Heart left ventricle (tissue), 16 donors: ENCODE results near the gene ULK1. TPM values are rescaled to one million over a fixed set of nuclear protein-coding genes. Genes with fewer than 3 reads are reported as not detected.

Source experiments
- ATAC-seq, 4 donors: fragments of 200-7000 bp; cut with Tn5 transposase; one replicate each; pipeline ENCODE4 v1.9.1; 2020 to 2022; ENCODE audit warnings: moderate library complexity in 4 of 4, mild to moderate bottlenecking in 3 of 4, moderate number of reproducible peaks in 1 of 4
- DNase-seq, 5 donors: peaks; one replicate each; pipeline ENCODE4 v3.0.0-alpha.2; 2020
- H3K27ac ChIP-seq, 12 donors: fragments of 200-600 bp; sonication (generic) in 4 of 12; one replicate each; pipeline versions ENCODE4 v1.5.0 to v1.8.0; 2016 to 2022; ENCODE audit warnings: mild to moderate bottlenecking in 2 of 12
- H3K27me3 ChIP-seq, 9 donors: fragments of 200-600 bp; sonication (generic) in 2 of 9; one replicate each; pipeline versions ENCODE4 v1.5.1 to v1.8.0; 2016 to 2022; ENCODE audit warnings: mild to moderate bottlenecking in 3 of 9
- H3K36me3 ChIP-seq, 9 donors: fragments of 200-600 bp; sonication (generic) in 2 of 9; one replicate each; pipeline versions ENCODE4 v1.5.0 to v1.8.0; 2018 to 2022; ENCODE audit warnings: mild to moderate bottlenecking in 2 of 9
- H3K4me1 ChIP-seq, 12 donors: fragments of 200-600 bp; sonication (generic) in 4 of 12; one replicate each; pipeline versions ENCODE4 v1.5.0 to v1.8.0; 2016 to 2022; ENCODE audit warnings: mild to moderate bottlenecking in 3 of 12
- H3K4me3 ChIP-seq, 12 donors: fragments of 200-600 bp; sonication (generic) in 4 of 12; one replicate each; pipeline versions ENCODE4 v1.5.0 to v1.8.0; 2017 to 2022; ENCODE audit warnings: mild to moderate bottlenecking in 9 of 12, moderate library complexity in 4 of 12
- H3K9me3 ChIP-seq, 12 donors: fragments of 200-600 bp; sonication (generic) in 4 of 12; one replicate each; pipeline versions ENCODE4 v1.5.0 to v1.8.0; 2016 to 2022; ENCODE audit warnings: mild to moderate bottlenecking in 1 of 12
- POLR2A ChIP-seq, 2 donors: fragments of 450-650 bp; IDR thresholded peaks; one replicate each; pipeline ENCODE4 v1.6.1; 2017; ENCODE audit warnings: antibody characterized with exemption in 2 of 2, mild to moderate bottlenecking in 2 of 2, moderate library complexity in 2 of 2
- WGBS, 4 donors: extraction: QIAGEN DNeasy Blood & Tissue Kit in 2 of 4; methylation state at CpG; one replicate each; pipeline versions ENCODE4 v1.1.5 to v1.1.7; 2013 to 2018; 5-methylcytosine and 5-hydroxymethylcytosine counted together
- intact Hi-C, 10 donors: fragments of 100-400 bp; cut with DNase I; formaldehyde crosslinking; loops; one replicate each; pipeline versions ENCODE4 v1.11.1 to v1.14.2; 2022
- polyA plus RNA-seq, 2 donors: library from polyadenylated mRNA; stranded (reverse); fragments of 200-250 nt; gene quantifications; one replicate each; pipeline ENCODE4 v1.2.3, GENCODE V29; 2013
- total RNA-seq, 9 donors: library from RNA; depleted of rRNA in 2 of 9; stranded (reverse); fragments of >200 nt in 2 of 9; fragmentation: NEBNext Ultra II Directional in 3 of 9; extraction: Animal tissue kit (Norgen Biotek cat#: 25700) in 3 of 9; gene quantifications; one replicate each; pipeline versions ENCODE4 v1.1.0 to v1.2.4, GENCODE V29; 2016 to 2023
- TF ChIP-seq, protein P1 (sequence below), 12 donors: fragments of 200-600 bp; sonication (generic) in 4 of 12; IDR thresholded peaks; one replicate each; pipeline versions ENCODE4 v1.5.0 to v1.8.0; 2018 to 2022; ENCODE audit warnings: antibody characterized with exemption in 12 of 12, mild to moderate bottlenecking in 5 of 12
- donor health status: ischemic (EF 13 %, LVEDD 7.1; RV severe dilation, severe dysfunction).
- donor health status: healthy with polysubstance abuse.
- donor health status: DM: no; HTN: yes; CAD: no.
- donor health status: DM: no; HTN: no; CAD: no.
- donor health status: ischemic (EF 25% LVEDD 6.9; RV normal size, moderate dysfunction).
- donor health status: ischemic (EF 25% LVEDD 5.7; RV mildly dilated, moderate dysfunction).
- donor health status: healthy.
- donor health status: DM: yes; HTN: yes; CAD: no.
- donor health status: ischemic (EF 35%, LVEDD 5.7; RV mildly dilated, moderate dysfunction).
- donor health status: nonischemic (EF 11% LVEDD 7.7; RV severe dilation, severe dysfunction).
- donor health status: DM: yes; HTN: yes; CAD: no.
- donor health status: PGD.
- donor health status: ischemic (EF 29% LVEDD 5.4; RV normal size, mild dysfunction).
- donor health status: nonischemic (EF 23%, LVEDD 6.1; RV moderate dilation, normal function).

The ULK1 gene
- total and polyA plus RNA-seq, 11 donors = 21.9 to 56.0 (median 41.8) TPM

DNA sequence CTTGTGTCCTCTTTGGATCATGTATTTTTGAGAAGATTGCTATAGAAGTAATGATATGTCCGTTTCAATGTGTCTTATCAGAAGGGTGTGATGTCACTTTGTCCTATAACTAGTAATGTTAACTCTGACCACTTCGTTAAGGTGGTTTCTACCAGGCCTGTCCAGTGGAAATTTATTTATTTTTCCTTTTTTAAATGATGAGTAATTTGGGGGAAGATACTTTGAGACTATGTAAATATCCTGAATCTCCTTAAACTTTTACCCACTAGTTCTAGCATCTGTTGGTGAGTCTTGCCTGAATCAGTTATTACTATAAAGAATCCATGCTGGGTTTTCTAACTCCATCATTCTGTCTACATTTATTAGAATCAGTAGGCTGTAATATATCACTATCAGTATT lies 70.7 kb downstream of the ULK1 start:
- Histone ChIP-seq H3K36me3 (peaks cover 0 to 26% (median 7%) of the 10 kb centered on the region in 9 donors), H3K27me3 (no peaks in the 10 kb centered on the region), H3K27ac (no peak overlapping the region), H3K4me1 (peaks cover 0 to 23% (median 8%) of the 10 kb centered on the region in 12 donors), H3K4me3 (no peak overlapping the region), H3K9me3 (no peaks in the 10 kb centered on the region)
- no peak for TF ChIP-seq POLR2A (IDR thresholded peaks at IDR 0.05)
- TF ChIP-seq, protein P1, sequence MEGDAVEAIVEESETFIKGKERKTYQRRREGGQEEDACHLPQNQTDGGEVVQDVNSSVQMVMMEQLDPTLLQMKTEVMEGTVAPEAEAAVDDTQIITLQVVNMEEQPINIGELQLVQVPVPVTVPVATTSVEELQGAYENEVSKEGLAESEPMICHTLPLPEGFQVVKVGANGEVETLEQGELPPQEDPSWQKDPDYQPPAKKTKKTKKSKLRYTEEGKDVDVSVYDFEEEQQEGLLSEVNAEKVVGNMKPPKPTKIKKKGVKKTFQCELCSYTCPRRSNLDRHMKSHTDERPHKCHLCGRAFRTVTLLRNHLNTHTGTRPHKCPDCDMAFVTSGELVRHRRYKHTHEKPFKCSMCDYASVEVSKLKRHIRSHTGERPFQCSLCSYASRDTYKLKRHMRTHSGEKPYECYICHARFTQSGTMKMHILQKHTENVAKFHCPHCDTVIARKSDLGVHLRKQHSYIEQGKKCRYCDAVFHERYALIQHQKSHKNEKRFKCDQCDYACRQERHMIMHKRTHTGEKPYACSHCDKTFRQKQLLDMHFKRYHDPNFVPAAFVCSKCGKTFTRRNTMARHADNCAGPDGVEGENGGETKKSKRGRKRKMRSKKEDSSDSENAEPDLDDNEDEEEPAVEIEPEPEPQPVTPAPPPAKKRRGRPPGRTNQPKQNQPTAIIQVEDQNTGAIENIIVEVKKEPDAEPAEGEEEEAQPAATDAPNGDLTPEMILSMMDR (IDR thresholded peaks at IDR 0.05) = no peak
- ATAC-seq (no peak), DNase-seq (no peak)
- 66 to 71% (median 69%) methylated on average over 2 of the region's 2 CpGs for WGBS, 4 donors
- intact Hi-C loops = no loop called here

DNA sequence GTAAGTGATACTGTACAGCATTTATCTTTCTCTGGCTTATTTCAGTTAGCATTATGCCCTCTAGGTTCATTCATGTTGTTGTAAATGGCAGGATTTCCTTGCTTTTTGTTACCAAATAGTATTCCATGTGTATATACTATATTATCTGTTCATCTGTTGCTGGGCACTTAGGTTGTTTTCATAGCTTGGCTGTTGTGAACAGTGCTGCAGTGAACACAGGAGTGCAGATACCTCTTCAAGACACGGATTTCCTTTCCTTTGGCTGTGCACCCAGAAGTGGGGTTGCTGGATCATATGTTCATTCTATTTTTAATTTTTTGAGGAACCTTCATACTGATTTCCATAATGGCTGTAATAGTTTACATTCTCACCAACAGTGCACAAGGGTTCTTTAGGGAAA lies 76.8 kb downstream of the ULK1 start:
- no peaks in the 10 kb centered on the region for H3K27me3 ChIP-seq
- H3K27ac ChIP-seq = no peak overlapping the region
- TF ChIP-seq POLR2A (IDR thresholded peaks at IDR 0.05) = no peak
- TF ChIP-seq, protein P1 (IDR thresholded peaks at IDR 0.05) = no peak
- H3K4me3 ChIP-seq = no peak overlapping the region
- 27 to 50% (median 37%) methylated on average over 1 of the region's 1 CpG for whole genome bisulfite sequencing, 4 donors
- no peak for ATAC-seq
- no peak for DNase-seq
- H3K4me1 ChIP-seq = peaks cover 0 to 20% (median 5%) of the 10 kb centered on the region in 12 donors
- H3K9me3 ChIP-seq = no peaks in the 10 kb centered on the region
- intact Hi-C loops = no loop called here
- H3K36me3 ChIP-seq = peaks cover 0 to 4% (median 0%) of the 10 kb centered on the region in 9 donors

Other genes starting within 250 kb of the ULK1 start
- 10 to 100 TPM; 10.4 to 25.1 (median 18.6) TPM for gene SFSWAP, start 183.5 kb upstream of the ULK1 start, total RNA-seq
- gene SFSWAP, start 183.5 kb upstream of the ULK1 start, polyA plus RNA-seq = 10 to 100 TPM; 17.3 to 20.7 TPM
- gene MMP17, start 66.2 kb upstream of the ULK1 start, total RNA-seq = 1 to 10 TPM in 6 of 9 donors, under 1 TPM in 3; 0.28 to 2.1 (median 1.2) TPM
- gene MMP17, start 66.2 kb upstream of the ULK1 start, polyA plus RNA-seq = 1 to 10 TPM; 1.5 to 2.0 TPM
- 10 to 100 TPM in 2 of 9 donors, 1 to 10 TPM in 7; 6.1 to 10.7 (median 8.1) TPM for gene PUS1, start 34.7 kb downstream of the ULK1 start, total RNA-seq
- 10 to 100 TPM in 1 of 2 donors, 1 to 10 TPM in 1; 8.8 to 13.5 TPM for gene PUS1, start 34.7 kb downstream of the ULK1 start, polyA plus RNA-seq
- gene EP400, start 55.3 kb downstream of the ULK1 start, total RNA-seq = 10 to 100 TPM; 10.3 to 27.8 (median 18.3) TPM
- 10 to 100 TPM in 1 of 2 donors, 1 to 10 TPM in 1; 9.8 to 10.5 TPM for gene EP400, start 55.3 kb downstream of the ULK1 start, polyA plus RNA-seq
- gene DDX51, start 249.7 kb downstream of the ULK1 start, total RNA-seq = 1 to 10 TPM; 4.1 to 9.9 (median 8.5) TPM
- 10 to 100 TPM; 12.8 to 14.7 TPM for gene DDX51, start 249.7 kb downstream of the ULK1 start, polyA plus RNA-seq
- gene NOC4L, start 249.8 kb downstream of the ULK1 start, total RNA-seq = 10 to 100 TPM in 4 of 9 donors, 1 to 10 TPM in 5; 7.9 to 14.5 (median 9.6) TPM
- gene NOC4L, start 249.8 kb downstream of the ULK1 start, polyA plus RNA-seq = 10 to 100 TPM; 10.9 to 21.1 TPM